ENCODE results near the gene ETNK2. TPM values are rescaled to one million over a fixed set of nuclear protein-coding genes. Genes with fewer than 3 reads are reported as not detected.

Gene ETNK2
- total RNA-seq, 4 donors from 2014 or later = 6.1 to 21.1 (median 9.5) TPM

GRCh38 chr1:204110894-204111633, 40.8 kb downstream of the ETNK2 start:
- H3K9me3 ChIP-seq = no peaks in the 10 kb centered on the region
- peaks cover 11% of the 10 kb centered on the region for H3K27me3 ChIP-seq
- no peak for ATAC-seq
- TF ChIP-seq CTCF (IDR thresholded peaks at IDR 0.05) (no peak), EP300 (IDR thresholded peaks at IDR 0.05) (no peak), POLR2A (IDR thresholded peaks at IDR 0.05) (no peak), POLR2AphosphoS5 (IDR thresholded peaks at IDR 0.05) (no peak)
- WGBS, 2 donors (ENCODE audit: low coverage in 1 of 2) = 78 to 79% methylated on average over 2 of the region's 5 CpGs
- peaks cover 0 to 14% of the 10 kb centered on the region in 2 donors for H3K36me3 ChIP-seq
- no peak overlapping the region for H3K27ac ChIP-seq
- H3K4me3 ChIP-seq = no peak overlapping the region
- peaks cover 0 to 34% (median 9%) of the 10 kb centered on the region in 3 donors for H3K4me1 ChIP-seq

- Histone ChIP-seq H3K36me3 (no peaks in the 10 kb centered on the region), H3K27ac (peak overlapping the region in 3 of 4 donors; percentile 31 to 61 (median 41)), H3K27me3 (peaks cover 25% of the 10 kb centered on the region), H3K4me1 (peaks cover 0 to 46% (median 19%) of the 10 kb centered on the region in 3 donors), H3K4me3 (no peak overlapping the region), H3K9me3 (no peaks in the 10 kb centered on the region)
- 26 to 70% methylated on average over 2 to 16 of the region's 21 CpGs for WGBS, 2 donors (ENCODE audit: low coverage in 1 of 2)
- TF ChIP-seq EP300 (IDR thresholded peaks at IDR 0.05) = no peak
- TF ChIP-seq POLR2AphosphoS5 (IDR thresholded peaks at IDR 0.05) = no peak
- no peak for TF ChIP-seq CTCF (IDR thresholded peaks at IDR 0.05)
- TF ChIP-seq POLR2A (IDR thresholded peaks at IDR 0.05) = no peak
- ATAC-seq = no peak
Observed at GRCh38 chr1:204108312-204109141, 43.3 kb downstream of the ETNK2 start.

GRCh38 chr1:204107892-204108291, 44.0 kb downstream of the ETNK2 start:
- Histone ChIP-seq H3K4me1 (peaks cover 0 to 47% (median 20%) of the 10 kb centered on the region in 3 donors), H3K27ac (peak overlapping the region in 1 of 4 donors; percentile 61)
- no peak for ATAC-seq

GRCh38 chr1:204106825-204107224, 45.0 kb downstream of the ETNK2 start:
- Histone ChIP-seq H3K27me3 (peaks cover 25% of the 10 kb centered on the region), H3K4me1 (peaks cover 0 to 53% (median 20%) of the 10 kb centered on the region in 3 donors), H3K4me3 (no peak overlapping the region), H3K27ac (no peak overlapping the region), H3K36me3 (no peaks in the 10 kb centered on the region), H3K9me3 (no peaks in the 10 kb centered on the region)
- TF ChIP-seq CTCF (IDR thresholded peaks at IDR 0.05) = no peak
- no peak for TF ChIP-seq EP300 (IDR thresholded peaks at IDR 0.05)
- no peak for TF ChIP-seq POLR2A (IDR thresholded peaks at IDR 0.05)
- TF ChIP-seq POLR2AphosphoS5 (IDR thresholded peaks at IDR 0.05) = no peak
- WGBS, 2 donors (ENCODE audit: low coverage in 1 of 2) = 86% methylated on average over 1 of the region's 1 CpG; no CpG with 5 or more reads in 1 of the 2 donors
- ATAC-seq = no peak

More at GRCh38 chr1:204107892-204108291, 44.0 kb downstream of the ETNK2 start:
- WGBS, 2 donors (ENCODE audit: low coverage in 1 of 2) = 78% methylated on average over 2 of the region's 2 CpGs; no CpG with 5 or more reads in 1 of the 2 donors
- no peak for TF ChIP-seq EP300 (IDR thresholded peaks at IDR 0.05)
- TF ChIP-seq POLR2AphosphoS5 (IDR thresholded peaks at IDR 0.05) = no peak
- no peak for TF ChIP-seq POLR2A (IDR thresholded peaks at IDR 0.05)
- TF ChIP-seq CTCF (IDR thresholded peaks at IDR 0.05) = no peak
- H3K27me3 ChIP-seq = peaks cover 25% of the 10 kb centered on the region
- H3K9me3 ChIP-seq = no peaks in the 10 kb centered on the region
- H3K36me3 ChIP-seq = no peaks in the 10 kb centered on the region
- H3K4me3 ChIP-seq = no peak overlapping the region
